Colonic mucosa (tissue), 4 donors: ENCODE measurements around the gene RTN4RL2. TPM values are rescaled to one million over a fixed set of nuclear protein-coding genes. Genes with fewer than 3 reads are reported as not detected.

Experiments
- DNase-seq: peaks from one replicate; pipeline ENCODE4 v3.0.0-alpha.2; 2020
- H3K27ac ChIP-seq: fragments of 200-600 bp; one replicate; pipeline ENCODE4 v1.8.0; 2021
- H3K27me3 ChIP-seq: fragments of 200-600 bp; one replicate; pipeline ENCODE4 v1.8.0; 2021
- H3K36me3 ChIP-seq: fragments of 200-600 bp; one replicate; pipeline ENCODE4 v1.8.0; 2021
- H3K4me1 ChIP-seq: fragments of 200-600 bp; one replicate; pipeline ENCODE4 v1.8.0; 2021; ENCODE audit warnings: mild to moderate bottlenecking
- H3K4me3 ChIP-seq: fragments of 200-600 bp; one replicate; pipeline ENCODE4 v1.8.0; 2021
- H3K9ac ChIP-seq, 2 donors: one replicate each; pipeline ENCODE4 v1.7.0; 2013; ENCODE audit warnings: control low read depth in 2 of 2, low read depth in 2 of 2, low read length in 2 of 2
- H3K9me3 ChIP-seq: fragments of 200-600 bp; one replicate; pipeline ENCODE4 v1.8.0; 2021
- CTCF ChIP-seq: fragments of 200-600 bp; IDR thresholded peaks from one replicate; pipeline ENCODE4 v1.8.0; 2022; ENCODE audit warnings: antibody characterized with exemption, mild to moderate bottlenecking
- intact Hi-C: fragments of 100-400 bp; cut with DNase I; formaldehyde crosslinking; loops from one replicate; pipeline ENCODE4 v1.14.1; 2022
- total RNA-seq, 2 donors: library from RNA; stranded (reverse); fragmentation: NEBNext Ultra II Directional in 1 of 2; extraction: Animal tissue kit (Norgen Biotek cat#: 25700) in 1 of 2; gene quantifications; one replicate each; pipeline ENCODE4 v1.2.1, GENCODE V29; 2021
- donor health status: healthy.
- donor health status: DM: no; HTN: no; CAD: no.
- donor health status: DM: no; HTN: no; CAD: no.

Gene RTN4RL2
- total RNA-seq, 2 donors from 2014 or later, result 0.54 to 0.82 TPM

- no peak overlapping the region for H3K9ac ChIP-seq
- no peak for DNase-seq
- intact Hi-C loops, result no loop called here
- H3K27ac ChIP-seq, result no peak overlapping the region
- peaks cover 6% of the 10 kb centered on the region for H3K4me1 ChIP-seq
- no peaks in the 10 kb centered on the region for H3K9me3 ChIP-seq
- no peak for TF ChIP-seq CTCF
- no peak overlapping the region for H3K4me3 ChIP-seq
- H3K27me3 ChIP-seq, result peaks cover 13% of the 10 kb centered on the region
- H3K36me3 ChIP-seq, result no peaks in the 10 kb centered on the region
Observed at GRCh38 chr11:57464539-57465181, 4.3 kb downstream of the RTN4RL2 start.

- no peak for DNase-seq
- Histone ChIP-seq H3K36me3 (no peaks in the 10 kb centered on the region), H3K27me3 (no peaks in the 10 kb centered on the region), H3K9me3 (no peaks in the 10 kb centered on the region), H3K4me1 (no peaks in the 10 kb centered on the region), H3K4me3 (no peak overlapping the region), H3K27ac (no peak overlapping the region), H3K9ac (no peak overlapping the region)
- no peak for TF ChIP-seq CTCF
- intact Hi-C loops, result no loop called here
Observed at GRCh38 chr11:57466680-57467079, 6.4 kb downstream of the RTN4RL2 start.

DNA sequence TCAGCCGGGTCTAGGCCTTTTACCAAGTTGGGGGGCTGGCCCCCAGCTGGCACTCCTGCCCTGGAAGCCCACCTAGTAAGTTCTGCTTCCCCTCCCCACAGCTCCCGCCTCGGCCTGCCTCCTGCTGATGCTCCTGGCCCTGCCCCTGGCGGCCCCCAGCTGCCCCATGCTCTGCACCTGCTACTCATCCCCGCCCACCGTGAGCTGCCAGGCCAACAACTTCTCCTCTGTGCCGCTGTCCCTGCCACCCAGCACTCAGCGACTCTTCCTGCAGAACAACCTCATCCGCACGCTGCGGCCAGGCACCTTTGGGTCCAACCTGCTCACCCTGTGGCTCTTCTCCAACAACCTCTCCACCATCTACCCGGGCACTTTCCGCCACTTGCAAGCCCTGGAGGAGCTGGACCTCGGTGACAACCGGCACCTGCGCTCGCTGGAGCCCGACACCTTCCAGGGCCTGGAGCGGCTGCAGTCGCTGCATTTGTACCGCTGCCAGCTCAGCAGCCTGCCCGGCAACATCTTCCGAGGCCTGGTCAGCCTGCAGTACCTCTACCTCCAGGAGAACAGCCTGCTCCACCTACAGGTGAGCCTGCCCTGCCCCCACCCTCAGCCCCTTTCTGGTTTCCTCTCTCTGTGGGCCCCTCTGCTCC lies 7.3 kb downstream of the RTN4RL2 start:
- no peak for TF ChIP-seq CTCF
- intact Hi-C loops, result no loop called here

DNA sequence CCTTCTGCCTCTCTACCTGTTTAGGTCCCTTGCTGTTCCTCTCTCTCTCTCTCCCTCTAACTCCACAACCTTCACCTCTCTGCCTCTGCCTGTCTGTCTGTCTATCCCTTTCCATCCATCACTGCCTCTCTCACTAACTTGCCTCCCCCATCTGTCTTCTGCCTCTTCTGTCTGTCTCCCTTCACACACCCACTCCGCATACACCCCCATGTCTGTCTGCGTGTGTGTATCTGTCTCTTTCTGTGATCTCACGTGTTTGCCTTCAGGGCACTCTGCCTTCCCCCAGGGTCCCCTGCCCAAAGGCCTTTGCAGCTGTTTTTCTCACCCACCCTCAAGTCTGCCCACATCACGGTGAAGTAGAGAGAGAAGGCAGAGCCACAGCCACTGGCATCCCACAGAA lies 7.9 kb downstream of the RTN4RL2 start:
- TF ChIP-seq CTCF, result no peak
- no peaks in the 10 kb centered on the region for H3K36me3 ChIP-seq
- H3K4me1 ChIP-seq, result no peaks in the 10 kb centered on the region
- no peaks in the 10 kb centered on the region for H3K27me3 ChIP-seq
- H3K9me3 ChIP-seq, result no peaks in the 10 kb centered on the region
- H3K9ac ChIP-seq, result no peak overlapping the region
- H3K4me3 ChIP-seq, result no peak overlapping the region
- DNase-seq, result no peak
- H3K27ac ChIP-seq, result no peak overlapping the region
- intact Hi-C loops, result no loop called here

More for the DNA sequence above, 7.3 kb downstream of the RTN4RL2 start:
- no peaks in the 10 kb centered on the region for H3K4me1 ChIP-seq
- no peak overlapping the region for H3K9ac ChIP-seq
- no peaks in the 10 kb centered on the region for H3K27me3 ChIP-seq
- H3K4me3 ChIP-seq, result no peak overlapping the region
- H3K36me3 ChIP-seq, result no peaks in the 10 kb centered on the region
- no peaks in the 10 kb centered on the region for H3K9me3 ChIP-seq
- DNase-seq, result no peak
- H3K27ac ChIP-seq, result no peak overlapping the region

GRCh38 chr11:57469268-57469667 lies 8.9 kb downstream of the RTN4RL2 start:
- Histone ChIP-seq H3K36me3 (no peaks in the 10 kb centered on the region), H3K4me3 (no peak overlapping the region), H3K27ac (no peak overlapping the region), H3K9ac (no peak overlapping the region), H3K4me1 (no peaks in the 10 kb centered on the region), H3K27me3 (no peaks in the 10 kb centered on the region), H3K9me3 (no peaks in the 10 kb centered on the region)
- intact Hi-C loops, result no loop called here
- no peak for TF ChIP-seq CTCF
- DNase-seq, result no peak
